Measurements from ENCODE around the gene C1orf226.

Gene C1orf226

DNA sequence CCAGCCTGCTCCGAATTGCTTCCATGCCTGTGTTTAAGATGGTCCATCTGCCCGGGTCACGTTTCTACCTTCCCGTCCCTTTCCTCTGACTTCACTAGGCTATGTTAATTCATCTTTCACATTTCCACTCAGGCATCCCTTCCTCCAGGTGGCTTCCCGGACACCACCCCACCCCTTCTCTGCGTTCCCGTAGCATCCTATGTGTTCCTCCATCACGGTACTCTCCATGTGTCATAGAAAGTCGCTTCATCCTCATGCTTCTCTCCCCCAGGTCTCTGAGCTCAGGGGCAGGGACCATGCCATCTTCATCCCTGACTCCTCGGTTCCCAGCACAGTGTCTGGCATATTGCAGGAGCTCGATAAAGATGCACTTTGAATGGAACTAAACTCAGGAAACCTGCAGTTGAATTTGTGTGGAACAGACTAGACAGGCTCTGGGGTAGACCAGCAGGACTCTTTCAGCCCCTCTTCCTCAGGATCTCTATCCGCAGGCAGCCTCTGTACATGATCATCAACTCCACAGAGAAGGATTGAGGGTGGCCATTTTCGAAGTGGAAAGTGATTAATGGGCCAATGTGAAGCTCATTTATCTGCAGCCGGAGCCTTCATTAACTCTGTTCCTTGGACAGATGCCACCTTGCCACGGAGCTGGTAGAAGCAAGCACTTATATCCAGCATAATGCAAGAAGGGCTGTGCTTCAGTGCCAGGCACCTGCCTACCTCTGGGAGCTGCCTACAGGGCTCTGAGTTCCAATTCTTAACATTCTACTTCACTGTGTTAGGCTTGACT, 9.1 kb downstream of the C1orf226 start:
- H3K4me3 ChIP-seq (ENCODE audit: low read length): no peak overlapping the region
- DNase-seq (ENCODE audit: low read depth): no peak
- TF ChIP-seq, protein P1, sequence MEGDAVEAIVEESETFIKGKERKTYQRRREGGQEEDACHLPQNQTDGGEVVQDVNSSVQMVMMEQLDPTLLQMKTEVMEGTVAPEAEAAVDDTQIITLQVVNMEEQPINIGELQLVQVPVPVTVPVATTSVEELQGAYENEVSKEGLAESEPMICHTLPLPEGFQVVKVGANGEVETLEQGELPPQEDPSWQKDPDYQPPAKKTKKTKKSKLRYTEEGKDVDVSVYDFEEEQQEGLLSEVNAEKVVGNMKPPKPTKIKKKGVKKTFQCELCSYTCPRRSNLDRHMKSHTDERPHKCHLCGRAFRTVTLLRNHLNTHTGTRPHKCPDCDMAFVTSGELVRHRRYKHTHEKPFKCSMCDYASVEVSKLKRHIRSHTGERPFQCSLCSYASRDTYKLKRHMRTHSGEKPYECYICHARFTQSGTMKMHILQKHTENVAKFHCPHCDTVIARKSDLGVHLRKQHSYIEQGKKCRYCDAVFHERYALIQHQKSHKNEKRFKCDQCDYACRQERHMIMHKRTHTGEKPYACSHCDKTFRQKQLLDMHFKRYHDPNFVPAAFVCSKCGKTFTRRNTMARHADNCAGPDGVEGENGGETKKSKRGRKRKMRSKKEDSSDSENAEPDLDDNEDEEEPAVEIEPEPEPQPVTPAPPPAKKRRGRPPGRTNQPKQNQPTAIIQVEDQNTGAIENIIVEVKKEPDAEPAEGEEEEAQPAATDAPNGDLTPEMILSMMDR (IDR thresholded peaks at IDR 0.05; ENCODE audit: insufficient read depth, low read depth, low read length, missing control alignments): no peak

DNA sequence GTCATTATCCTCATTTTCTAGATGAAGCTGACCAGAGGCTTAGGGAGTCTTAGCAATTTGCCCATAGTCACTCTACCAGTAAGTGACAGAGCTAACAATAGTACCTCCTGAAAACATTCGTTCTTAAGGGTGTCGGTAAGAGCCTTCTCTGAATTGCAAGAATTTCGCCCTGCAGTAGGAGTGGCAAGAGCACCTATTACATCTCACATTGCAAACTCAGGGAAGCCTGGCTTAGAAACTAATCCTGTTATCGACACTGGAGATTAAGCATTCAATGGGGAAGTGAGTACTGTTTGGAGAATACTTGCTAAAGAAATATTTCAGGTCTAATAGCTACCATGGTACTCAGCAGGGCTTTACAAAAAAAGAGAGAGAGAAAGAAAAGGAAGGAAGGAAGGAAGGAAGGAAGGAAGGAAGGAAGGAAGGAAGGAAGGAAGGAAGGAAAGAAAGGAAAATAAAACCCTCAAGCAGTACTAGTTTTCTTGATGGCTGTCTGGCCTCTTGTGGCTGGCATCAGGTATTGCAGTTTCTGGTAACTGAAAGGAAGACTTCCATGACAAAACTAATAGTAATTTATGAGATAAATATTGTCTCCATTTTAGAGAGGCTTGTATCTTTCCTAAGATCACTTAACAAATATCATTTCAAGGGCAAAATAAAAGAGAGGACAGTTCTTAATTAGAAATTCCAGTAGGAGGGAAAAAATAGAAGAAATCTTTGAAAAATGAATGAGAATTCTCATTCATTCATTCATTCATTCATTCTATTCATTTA, 10.4 kb downstream of the C1orf226 start:
- no peak overlapping the region for H3K4me3 ChIP-seq (ENCODE audit: low read length)
- DNase-seq (ENCODE audit: low read depth): peak; percentile 57
- TF ChIP-seq, protein P1 (IDR thresholded peaks at IDR 0.05; ENCODE audit: insufficient read depth, low read depth, low read length, missing control alignments): peak; percentile 89

DNA sequence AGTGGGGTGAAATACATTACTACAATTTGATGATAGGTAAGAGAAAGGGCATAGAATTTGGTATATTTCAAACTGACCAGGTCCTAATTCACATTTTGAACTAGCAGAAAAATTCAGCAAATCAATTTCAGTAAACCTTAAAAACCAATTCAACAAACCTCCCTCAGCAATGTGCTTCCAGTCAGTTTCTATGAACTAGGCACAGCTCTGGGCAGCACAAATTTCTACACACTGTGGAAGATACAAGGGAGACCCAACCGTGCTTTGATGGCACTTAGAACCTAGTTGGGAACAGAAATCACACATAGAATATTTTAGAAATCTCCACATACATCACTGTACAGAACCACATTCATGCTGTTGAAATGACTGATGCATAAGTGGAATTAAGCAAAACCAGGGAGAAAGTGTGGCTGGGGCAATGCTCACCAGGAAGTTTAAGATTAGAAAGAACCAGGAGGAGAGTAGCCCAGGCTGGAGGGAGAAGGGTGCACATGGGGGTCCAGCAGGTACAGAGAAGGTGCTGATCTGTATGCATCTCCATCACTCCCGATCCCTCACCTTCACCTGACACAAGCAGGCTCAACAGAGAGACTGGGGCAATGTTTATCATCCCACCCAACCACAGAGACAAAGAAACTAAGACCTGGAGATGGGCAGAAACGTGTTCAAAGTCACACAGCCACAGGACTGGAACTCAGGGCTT, 14.8 kb downstream of the C1orf226 start:
- H3K4me3 ChIP-seq (ENCODE audit: low read length): no peak overlapping the region
- TF ChIP-seq, protein P1 (IDR thresholded peaks at IDR 0.05; ENCODE audit: insufficient read depth, low read depth, low read length, missing control alignments): no peak
- DNase-seq (ENCODE audit: low read depth): no peak

DNA sequence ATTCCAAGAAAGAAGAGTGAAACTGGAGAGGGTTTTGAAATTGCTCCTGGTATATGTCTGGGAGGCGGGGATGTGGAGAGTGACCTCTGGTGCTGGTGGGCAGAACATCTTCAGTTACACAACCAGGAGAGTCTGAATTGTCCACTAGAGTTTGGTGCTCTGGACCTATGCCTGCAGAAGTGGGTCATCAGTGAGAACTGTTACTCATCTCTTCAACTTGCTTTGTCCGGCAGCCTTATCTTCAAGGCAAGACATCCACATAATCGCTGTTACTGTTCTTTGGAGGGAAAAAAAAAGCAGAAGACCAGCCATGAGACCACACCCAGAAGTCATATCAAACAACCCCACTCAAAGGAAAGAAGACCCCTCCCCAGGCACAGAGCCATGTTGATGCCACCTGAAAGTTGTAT, 15.5 kb downstream of the C1orf226 start:
- no peak overlapping the region for H3K4me3 ChIP-seq (ENCODE audit: low read length)
- TF ChIP-seq, protein P1 (IDR thresholded peaks at IDR 0.05; ENCODE audit: insufficient read depth, low read depth, low read length, missing control alignments): no peak
- DNase-seq (ENCODE audit: low read depth): no peak

DNA sequence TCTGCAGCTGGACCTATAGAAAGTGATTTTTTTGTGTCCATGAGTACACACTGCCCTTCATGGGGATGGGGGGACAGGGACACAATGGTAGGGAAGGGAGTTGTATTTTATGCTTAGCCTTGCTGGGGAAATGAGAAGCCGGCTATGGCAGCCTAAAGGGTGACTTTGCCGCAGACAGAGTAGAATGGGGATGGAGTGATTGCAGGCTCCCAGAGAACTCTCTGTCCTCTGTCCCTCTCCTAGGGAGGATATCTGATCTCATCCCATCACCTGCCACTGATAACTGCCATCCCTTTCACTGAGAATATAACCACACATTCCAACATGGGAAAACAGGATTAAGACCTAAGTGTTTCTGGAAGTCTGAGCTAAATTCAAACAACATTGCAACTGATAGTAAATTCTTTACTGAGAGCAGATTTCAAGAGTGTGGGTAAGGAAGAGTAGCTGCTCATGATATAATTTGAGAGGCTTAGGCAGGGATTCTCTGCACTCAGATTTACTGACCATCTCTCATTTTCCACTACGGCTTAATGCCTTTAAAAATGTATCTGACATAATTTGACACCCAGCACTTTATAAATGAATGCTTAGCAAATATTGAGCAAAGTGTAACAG, 16.5 kb downstream of the C1orf226 start:
- DNase-seq (ENCODE audit: low read depth): no peak
- TF ChIP-seq, protein P1 (IDR thresholded peaks at IDR 0.05; ENCODE audit: insufficient read depth, low read depth, low read length, missing control alignments): no peak
- H3K4me3 ChIP-seq (ENCODE audit: low read length): no peak overlapping the region

DNA sequence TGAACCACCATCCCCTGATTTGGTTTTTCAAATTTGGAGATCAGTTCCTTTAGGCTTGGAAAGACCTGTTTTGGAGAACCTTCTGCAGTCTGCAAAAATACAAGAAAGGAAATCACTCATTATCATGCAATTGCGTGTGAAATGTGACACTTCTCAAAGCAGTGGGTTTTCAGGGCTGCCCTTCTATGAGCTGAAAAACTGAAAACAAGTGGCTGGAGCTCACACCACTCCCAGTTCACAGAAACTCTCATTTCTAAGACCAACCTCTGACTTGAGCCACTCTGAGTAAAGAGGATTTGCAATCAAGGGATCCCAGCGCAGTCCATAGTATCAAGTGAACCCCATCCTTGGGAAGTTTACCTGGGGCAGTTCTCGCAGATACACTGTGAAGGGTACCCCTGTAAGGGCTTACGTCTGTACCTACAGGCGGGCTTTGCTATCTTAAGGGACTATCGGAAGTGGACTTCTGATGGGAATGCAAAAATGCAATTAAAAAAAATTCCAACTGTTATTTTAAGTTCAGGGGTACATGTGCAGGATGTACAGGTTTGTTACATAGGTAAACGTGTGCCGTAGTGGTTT, 17.6 kb downstream of the C1orf226 start:
- H3K4me3 ChIP-seq (ENCODE audit: low read length): no peak overlapping the region
- TF ChIP-seq, protein P1 (IDR thresholded peaks at IDR 0.05; ENCODE audit: insufficient read depth, low read depth, low read length, missing control alignments): no peak
- DNase-seq (ENCODE audit: low read depth): no peak

Data from epithelial cell of esophagus (primary cell).